PC-3 (cell line): ENCODE measurements around the gene CHPT1.
"Not testable (repeated sequence)": the region's sequence is repeated elsewhere in the genome, so short reads cannot be mapped to it uniquely, and the experiment has no call there.

ENCODE experiments used
- EZH2 ChIP-seq: fragments of 300-600 bp; sonication (generic); IDR thresholded peaks from one replicate; pipeline ENCODE4 v1.6.1; 2017; ENCODE audit warnings: antibody characterized with exemption, mild to moderate bottlenecking, low read length; ENCODE audit not compliant: unreplicated experiment
- EZH2phosphoT487 ChIP-seq: fragments of 300-600 bp; sonication (generic); IDR thresholded peaks from 2 replicates; pipeline ENCODE4 v1.6.1; 2018; ENCODE audit warnings: mild to moderate bottlenecking, antibody characterized with exemption, low read length, borderline replicate concordance
- TF ChIP-seq, protein P1 (sequence below): fragments of 300-600 bp; sonication (generic); conservative IDR thresholded peaks from 2 replicates; pipeline ENCODE4 v1.5.1; 2017; ENCODE audit warnings: antibody characterized with exemption, low read depth, mild to moderate bottlenecking, low read length

DNA sequence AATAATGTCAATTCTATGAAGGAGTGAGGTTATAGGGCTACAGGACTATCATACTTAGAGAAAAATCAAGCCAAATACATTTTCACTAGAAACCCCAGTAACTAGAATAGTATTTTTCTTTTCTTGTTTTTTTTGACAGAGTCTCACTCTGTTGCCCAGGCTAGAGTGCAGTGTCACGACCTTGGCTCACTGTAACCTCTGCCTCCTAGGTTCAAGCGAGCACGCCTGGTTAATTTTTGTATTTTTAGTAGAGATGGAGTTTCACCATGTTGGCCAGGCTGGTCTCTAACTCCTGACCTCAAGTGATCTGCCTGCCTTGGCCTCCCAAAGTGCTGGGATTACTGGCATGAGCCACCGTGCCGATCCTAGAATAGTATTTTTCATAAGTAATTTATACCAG lies 37.0 kb downstream of the CHPT1 start:
- TF ChIP-seq, protein P1, sequence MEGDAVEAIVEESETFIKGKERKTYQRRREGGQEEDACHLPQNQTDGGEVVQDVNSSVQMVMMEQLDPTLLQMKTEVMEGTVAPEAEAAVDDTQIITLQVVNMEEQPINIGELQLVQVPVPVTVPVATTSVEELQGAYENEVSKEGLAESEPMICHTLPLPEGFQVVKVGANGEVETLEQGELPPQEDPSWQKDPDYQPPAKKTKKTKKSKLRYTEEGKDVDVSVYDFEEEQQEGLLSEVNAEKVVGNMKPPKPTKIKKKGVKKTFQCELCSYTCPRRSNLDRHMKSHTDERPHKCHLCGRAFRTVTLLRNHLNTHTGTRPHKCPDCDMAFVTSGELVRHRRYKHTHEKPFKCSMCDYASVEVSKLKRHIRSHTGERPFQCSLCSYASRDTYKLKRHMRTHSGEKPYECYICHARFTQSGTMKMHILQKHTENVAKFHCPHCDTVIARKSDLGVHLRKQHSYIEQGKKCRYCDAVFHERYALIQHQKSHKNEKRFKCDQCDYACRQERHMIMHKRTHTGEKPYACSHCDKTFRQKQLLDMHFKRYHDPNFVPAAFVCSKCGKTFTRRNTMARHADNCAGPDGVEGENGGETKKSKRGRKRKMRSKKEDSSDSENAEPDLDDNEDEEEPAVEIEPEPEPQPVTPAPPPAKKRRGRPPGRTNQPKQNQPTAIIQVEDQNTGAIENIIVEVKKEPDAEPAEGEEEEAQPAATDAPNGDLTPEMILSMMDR: not testable (repeated sequence)
- TF ChIP-seq EZH2, EZH2phosphoT487: not testable (repeated sequence)
